K562 (cell line): ENCODE results near the gene ANKRD6. TPM values are rescaled to one million over a fixed set of nuclear protein-coding genes. Genes with fewer than 3 reads are reported as not detected.

ENCODE experiments used
- CBX5 ChIP-seq: IDR thresholded peaks from 2 replicates; pipeline ENCODE4 v1.6.1; 2014; ENCODE audit warnings: low read depth, borderline replicate concordance
- CHD4 ChIP-seq: fragments of 200-600 bp; sonication (generic); IDR thresholded peaks from 3 replicates; pipeline ENCODE4 v1.6.1; 2012; ENCODE audit warnings: low read depth, mild to moderate bottlenecking, mixed read lengths, low read length, inconsistent platforms; ENCODE audit not compliant: insufficient read depth, insufficient replicate concordance, poor library complexity, severe bottlenecking
- CREB3 ChIP-seq: fragments of 450-650 bp; conservative IDR thresholded peaks from 2 replicates; pipeline ENCODE4 v1.6.1; 2016; ENCODE audit warnings: missing genetic modification characterization, low read depth, mild to moderate bottlenecking, missing compliant biosample characterization, moderate library complexity
- CREBBP ChIP-seq: IDR thresholded peaks from one replicate; pipeline ENCODE4 v1.6.1; 2012; ENCODE audit warnings: low read depth, mild to moderate bottlenecking, control low read depth, inconsistent platforms, low read length
- GATA2 ChIP-seq: sonication (generic); formaldehyde crosslinking; IDR thresholded peaks from 2 replicates; pipeline ENCODE4 v1.4.0; 2020; ENCODE audit warnings: mild to moderate bottlenecking, missing genetic modification reagents
- HDGF ChIP-seq: fragments of 450-650 bp; IDR thresholded peaks from 2 replicates; pipeline ENCODE4 v1.6.1; 2016
- NEUROD1 ChIP-seq: fragments of 150-350 bp; IDR thresholded peaks from 2 replicates; pipeline ENCODE4 v1.6.1; 2014; ENCODE audit warnings: borderline replicate concordance, low read length, low read depth; ENCODE audit not compliant: partially characterized antibody
- NR2F6 ChIP-seq: fragments of 450-650 bp; formaldehyde crosslinking; IDR thresholded peaks from 2 replicates; pipeline ENCODE4 v1.4.0; 2020; ENCODE audit warnings: mild to moderate bottlenecking
- PRMT5 ChIP-seq: sonication (generic); formaldehyde crosslinking; IDR thresholded peaks from 2 replicates; pipeline ENCODE4 v1.5.0; 2020; ENCODE audit warnings: missing genetic modification reagents
- PYGO2 ChIP-seq: fragments of 450-650 bp; IDR thresholded peaks from 2 replicates; pipeline ENCODE4 v1.6.1; 2016; ENCODE audit warnings: mild to moderate bottlenecking, missing genetic modification characterization, moderate library complexity, missing compliant biosample characterization
- RBM34 ChIP-seq: fragments of 200-400 bp; formaldehyde crosslinking; IDR thresholded peaks from 2 replicates; pipeline ENCODE4 v1.6.1; 2018; ENCODE audit warnings: low read length, borderline replicate concordance; ENCODE audit not compliant: insufficient read depth
- TBP ChIP-seq: optimal IDR thresholded peaks from 2 replicates; pipeline ENCODE3; 2011; ENCODE audit warnings: low read depth, low read length, improper control_type of control experiment
- TOE1 ChIP-seq, 2 experiments: fragments of 450-650 bp in 1 of 2; sonication (generic) in 1 of 2; formaldehyde crosslinking in 1 of 2; IDR thresholded peaks; 2 replicates each; pipeline versions ENCODE4 v1.7.1 to v1.8.0; 2016 to 2022; ENCODE audit warnings: borderline replicate concordance in 2 of 2, mild to moderate bottlenecking in 2 of 2, antibody characterized with exemption in 1 of 2, inconsistent platforms in 1 of 2, low read depth in 1 of 2, missing genetic modification reagents in 1 of 2, moderate library complexity in 1 of 2
- ZKSCAN1 ChIP-seq: fragments of 150-350 bp; IDR thresholded peaks from 2 replicates; pipeline ENCODE4 v1.6.1; 2016; ENCODE audit warnings: low read depth, low read length
- ZNF239 ChIP-seq: fragments of 250-450 bp; sonication (Bioruptor Pico); IDR thresholded peaks from 2 replicates; pipeline ENCODE4 v1.4.0; 2020; ENCODE audit warnings: mild to moderate bottlenecking
- polyA plus RNA-seq, 8 experiments: library from polyadenylated mRNA; depleted of rRNA in 4 of 8; stranded (reverse) in 5 of 8; unstranded in 3 of 8; fragments of >200 nt; fragmentation: Nextera tagmentation in 2 of 8; fragmentation: Illumina TruSeq in 1 of 8; extraction: Ambion mirVana in 2 of 8; extraction: Trizol in 1 of 8; gene quantifications; 2 replicates each; pipeline versions ENCODE4 v1.2.1 to v1.2.3, GENCODE V29; 2011 to 2014; ENCODE audit warnings: inconsistent platforms in 1 of 8, missing spikeins in 1 of 8
- total RNA-seq, 7 experiments: library from RNA; depleted of rRNA in 6 of 7; stranded (reverse); fragments of >200 nt in 6 of 7; fragmentation: Illumina TruSeq in 2 of 7; extraction: Trizol in 2 of 7; gene quantifications; 2 replicates each; pipeline versions ENCODE4 v1.2.1 to v1.2.3, GENCODE V29; 2011 to 2021; ENCODE audit warnings: low replicate concordance in 1 of 7
- TF ChIP-seq, protein P1 (sequence below): sonication (generic); formaldehyde crosslinking; IDR thresholded peaks from 2 replicates; pipeline ENCODE4 v1.8.0; 2023; ENCODE audit warnings: missing genetic modification reagents, mild to moderate bottlenecking, borderline replicate concordance

Gene ANKRD6
- total and polyA plus RNA-seq, 9 of the 15 experiments (the other 6 are each of a cell fraction or from before 2014, with no cell fraction given), result 0.04 to 0.22 (median 0.08) TPM; not detected in 4

- TF ChIP-seq, protein P1, sequence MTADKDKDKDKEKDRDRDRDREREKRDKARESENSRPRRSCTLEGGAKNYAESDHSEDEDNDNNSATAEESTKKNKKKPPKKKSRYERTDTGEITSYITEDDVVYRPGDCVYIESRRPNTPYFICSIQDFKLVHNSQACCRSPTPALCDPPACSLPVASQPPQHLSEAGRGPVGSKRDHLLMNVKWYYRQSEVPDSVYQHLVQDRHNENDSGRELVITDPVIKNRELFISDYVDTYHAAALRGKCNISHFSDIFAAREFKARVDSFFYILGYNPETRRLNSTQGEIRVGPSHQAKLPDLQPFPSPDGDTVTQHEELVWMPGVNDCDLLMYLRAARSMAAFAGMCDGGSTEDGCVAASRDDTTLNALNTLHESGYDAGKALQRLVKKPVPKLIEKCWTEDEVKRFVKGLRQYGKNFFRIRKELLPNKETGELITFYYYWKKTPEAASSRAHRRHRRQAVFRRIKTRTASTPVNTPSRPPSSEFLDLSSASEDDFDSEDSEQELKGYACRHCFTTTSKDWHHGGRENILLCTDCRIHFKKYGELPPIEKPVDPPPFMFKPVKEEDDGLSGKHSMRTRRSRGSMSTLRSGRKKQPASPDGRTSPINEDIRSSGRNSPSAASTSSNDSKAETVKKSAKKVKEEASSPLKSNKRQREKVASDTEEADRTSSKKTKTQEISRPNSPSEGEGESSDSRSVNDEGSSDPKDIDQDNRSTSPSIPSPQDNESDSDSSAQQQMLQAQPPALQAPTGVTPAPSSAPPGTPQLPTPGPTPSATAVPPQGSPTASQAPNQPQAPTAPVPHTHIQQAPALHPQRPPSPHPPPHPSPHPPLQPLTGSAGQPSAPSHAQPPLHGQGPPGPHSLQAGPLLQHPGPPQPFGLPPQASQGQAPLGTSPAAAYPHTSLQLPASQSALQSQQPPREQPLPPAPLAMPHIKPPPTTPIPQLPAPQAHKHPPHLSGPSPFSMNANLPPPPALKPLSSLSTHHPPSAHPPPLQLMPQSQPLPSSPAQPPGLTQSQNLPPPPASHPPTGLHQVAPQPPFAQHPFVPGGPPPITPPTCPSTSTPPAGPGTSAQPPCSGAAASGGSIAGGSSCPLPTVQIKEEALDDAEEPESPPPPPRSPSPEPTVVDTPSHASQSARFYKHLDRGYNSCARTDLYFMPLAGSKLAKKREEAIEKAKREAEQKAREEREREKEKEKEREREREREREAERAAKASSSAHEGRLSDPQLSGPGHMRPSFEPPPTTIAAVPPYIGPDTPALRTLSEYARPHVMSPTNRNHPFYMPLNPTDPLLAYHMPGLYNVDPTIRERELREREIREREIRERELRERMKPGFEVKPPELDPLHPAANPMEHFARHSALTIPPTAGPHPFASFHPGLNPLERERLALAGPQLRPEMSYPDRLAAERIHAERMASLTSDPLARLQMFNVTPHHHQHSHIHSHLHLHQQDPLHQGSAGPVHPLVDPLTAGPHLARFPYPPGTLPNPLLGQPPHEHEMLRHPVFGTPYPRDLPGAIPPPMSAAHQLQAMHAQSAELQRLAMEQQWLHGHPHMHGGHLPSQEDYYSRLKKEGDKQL (CRISPR knock-in tag), result no peak
- TF ChIP-seq ZNF239 (CRISPR knock-in tag), result no peak
- TF ChIP-seq CHD4, result no peak
- TF ChIP-seq CREB3 (tag), result no peak
- no peak for TF ChIP-seq PYGO2 (tag)
- no peak for TF ChIP-seq RBM34
- TF ChIP-seq PRMT5 (CRISPR knock-in tag), result no peak
- no peak for TF ChIP-seq CREBBP
- TF ChIP-seq HDGF, result no peak
- TF ChIP-seq NEUROD1, result no peak
- no peak for TF ChIP-seq TOE1 (IDR thresholded peaks at IDR 0.05; ENCODE audit: borderline replicate concordance)
- no peak for TF ChIP-seq TOE1 (CRISPR knock-in tag; IDR thresholded peaks at IDR 0.05; ENCODE audit: borderline replicate concordance, low read depth)
- no peak for TF ChIP-seq CBX5
- no peak for TF ChIP-seq TBP
- no peak for TF ChIP-seq ZKSCAN1
- TF ChIP-seq GATA2 (CRISPR knock-in tag), result no peak
- TF ChIP-seq NR2F6 (CRISPR knock-in tag), result no peak
These were observed 165.0 kb downstream of the ANKRD6 start (continued) for GRCh38 chr6:89597988-89598387.
